Suprapubic skin (tissue), 4 donors: Measurements from ENCODE around the gene FEM1C. TPM values are rescaled to one million over a fixed set of nuclear protein-coding genes. Genes with fewer than 3 reads are reported as not detected.
A peak's percentile ranks its signal among the peaks of the same experiment; 100 is the strongest.

Source experiments
- DNase-seq, 2 donors: peaks; one replicate each; pipeline ENCODE4 v3.0.0-alpha.2; 2019; ENCODE audit warnings: low spot score in 2 of 2
- H3K27ac ChIP-seq: fragments of 200-600 bp; sonication (generic); one replicate; pipeline ENCODE4 v1.5.1; 2019
- H3K27me3 ChIP-seq: fragments of 200-600 bp; sonication (generic); one replicate; pipeline ENCODE4 v1.5.1; 2019
- H3K36me3 ChIP-seq: fragments of 200-600 bp; sonication (generic); one replicate; pipeline ENCODE4 v1.5.1; 2019
- H3K4me1 ChIP-seq: fragments of 200-600 bp; sonication (generic); one replicate; pipeline ENCODE4 v1.5.1; 2019
- H3K4me3 ChIP-seq: fragments of 200-600 bp; sonication (generic); one replicate; pipeline ENCODE4 v1.5.1; 2019; ENCODE audit warnings: mild to moderate bottlenecking
- H3K9me3 ChIP-seq: fragments of 200-600 bp; sonication (generic); one replicate; pipeline ENCODE4 v1.5.1; 2019
- EP300 ChIP-seq: sonication (generic); formaldehyde crosslinking; IDR thresholded peaks from one replicate; pipeline ENCODE4 v1.6.1; 2017; ENCODE audit warnings: antibody characterized with exemption
- POLR2A ChIP-seq, 2 donors: fragments of 450-650 bp; IDR thresholded peaks; one replicate each; pipeline ENCODE4 v1.6.1; 2017; ENCODE audit warnings: antibody characterized with exemption in 2 of 2, mild to moderate bottlenecking in 2 of 2, moderate library complexity in 2 of 2
- POLR2AphosphoS5 ChIP-seq, 3 donors: sonication (generic); formaldehyde crosslinking; IDR thresholded peaks; one replicate each; pipeline ENCODE4 v1.6.1; 2017; ENCODE audit warnings: antibody characterized with exemption in 3 of 3
- WGBS: methylation state at CpG from one replicate; pipeline ENCODE4 v1.1.5; 2018; 5-methylcytosine and 5-hydroxymethylcytosine counted together
- total RNA-seq, 4 donors: library from RNA; depleted of rRNA; stranded (reverse); fragments of >200 nt; gene quantifications; one replicate each; pipeline ENCODE4 v1.1.0, GENCODE V29; 2016
- TF ChIP-seq, protein P1 (sequence below), 2 donors: fragments of 200-600 bp in 1 of 2; fragments of 450-650 bp in 1 of 2; sonication (generic) in 1 of 2; IDR thresholded peaks; one replicate each; pipeline ENCODE4 v1.5.1; 2016 to 2019; ENCODE audit warnings: antibody characterized with exemption in 2 of 2, mild to moderate bottlenecking in 1 of 2, moderate library complexity in 1 of 2

Gene FEM1C
- total RNA-seq, 4 donors from 2014 or later, result 15.4 to 17.8 (median 16.5) TPM

DNA sequence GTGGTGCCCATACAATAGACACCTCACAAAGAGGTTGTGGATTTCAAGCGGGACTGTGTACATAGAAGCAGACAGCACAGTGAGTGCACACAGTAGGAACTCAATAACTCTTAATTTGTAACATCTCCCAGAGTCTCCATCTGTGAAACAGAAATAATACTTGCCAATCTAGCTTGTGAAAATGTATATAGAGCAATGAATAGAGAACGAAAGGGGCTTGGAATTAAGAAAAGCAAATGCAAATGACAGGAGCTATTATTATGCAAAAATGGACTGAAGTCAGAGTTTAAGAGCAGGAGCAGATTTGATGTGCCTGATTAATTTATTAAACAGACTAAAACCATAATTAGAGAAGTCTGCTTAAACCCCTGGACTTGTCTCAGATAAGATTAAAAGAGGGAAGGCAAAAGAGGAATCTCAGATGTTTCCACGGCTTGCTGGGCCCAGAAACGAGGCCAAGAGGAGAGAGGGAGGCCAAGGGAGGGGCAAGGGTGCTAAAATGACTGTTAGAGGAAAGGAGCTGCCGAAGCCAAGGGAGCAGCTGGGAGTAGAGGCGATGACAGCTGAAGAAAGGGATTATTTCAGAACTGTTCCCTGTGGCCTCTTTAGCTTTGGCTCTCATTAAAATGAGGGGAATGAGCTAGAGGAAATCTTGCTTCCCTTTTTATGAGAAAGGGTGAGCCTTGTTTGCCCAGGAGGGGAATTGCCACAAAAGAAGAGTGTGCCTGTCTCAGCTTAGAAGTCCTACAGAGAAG is 72.1 kb downstream of the FEM1C start:
- WGBS, result 25% methylated on average over 6 of the region's 6 CpGs
- no peak for DNase-seq
- Histone ChIP-seq H3K36me3 (no peaks in the 10 kb centered on the region), H3K4me3 (no peak overlapping the region), H3K27me3 (no peaks in the 10 kb centered on the region), H3K4me1 (peaks cover 17% of the 10 kb centered on the region), H3K9me3 (no peaks in the 10 kb centered on the region), H3K27ac (no peak overlapping the region)
- no peak for TF ChIP-seq POLR2AphosphoS5 (IDR thresholded peaks at IDR 0.05)

DNA sequence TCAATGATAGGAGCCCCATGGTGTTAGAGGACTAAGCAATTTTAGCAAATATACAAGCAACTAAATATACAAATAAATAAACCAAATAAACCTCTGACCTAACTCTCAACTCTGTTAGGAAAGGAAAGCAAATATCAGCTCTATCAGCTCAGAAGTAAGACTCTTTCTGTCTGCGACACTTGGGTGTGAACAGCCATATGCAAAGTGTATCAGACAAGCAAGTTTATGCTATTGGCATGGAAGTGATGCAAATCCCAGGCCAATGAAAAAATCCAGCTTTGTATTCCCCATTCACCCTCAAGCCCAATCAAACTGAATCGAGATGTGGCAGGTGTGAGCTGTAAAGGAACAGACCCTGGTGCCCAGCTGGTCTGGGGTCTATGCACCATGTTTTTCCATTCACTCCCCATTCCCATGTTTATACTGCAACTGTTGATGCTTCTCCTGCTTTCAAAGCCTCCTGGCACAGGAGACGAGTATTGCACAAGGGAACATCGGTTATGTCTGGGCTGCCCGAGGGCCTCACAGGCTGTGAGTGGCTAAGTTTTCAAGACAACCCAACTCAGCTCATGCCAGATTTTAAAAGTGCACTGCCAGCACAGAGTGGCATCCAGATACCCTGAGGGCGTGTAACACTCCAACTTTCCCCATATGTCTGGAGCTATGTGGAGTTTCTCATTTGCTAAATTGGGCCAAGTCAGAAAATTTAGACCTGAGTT is 73.1 kb downstream of the FEM1C start:
- DNase-seq, result peak in 1 of 2 donors; percentile 76
- Histone ChIP-seq H3K9me3 (no peaks in the 10 kb centered on the region), H3K4me1 (peaks cover 17% of the 10 kb centered on the region), H3K4me3 (no peak overlapping the region), H3K36me3 (no peaks in the 10 kb centered on the region), H3K27me3 (no peaks in the 10 kb centered on the region), H3K27ac (no peak overlapping the region)
- 41% methylated on average over 6 of the region's 6 CpGs for WGBS
- TF ChIP-seq POLR2AphosphoS5 (IDR thresholded peaks at IDR 0.05), result peak in 1 of 3 donors; percentile 34
- TF ChIP-seq, protein P1, sequence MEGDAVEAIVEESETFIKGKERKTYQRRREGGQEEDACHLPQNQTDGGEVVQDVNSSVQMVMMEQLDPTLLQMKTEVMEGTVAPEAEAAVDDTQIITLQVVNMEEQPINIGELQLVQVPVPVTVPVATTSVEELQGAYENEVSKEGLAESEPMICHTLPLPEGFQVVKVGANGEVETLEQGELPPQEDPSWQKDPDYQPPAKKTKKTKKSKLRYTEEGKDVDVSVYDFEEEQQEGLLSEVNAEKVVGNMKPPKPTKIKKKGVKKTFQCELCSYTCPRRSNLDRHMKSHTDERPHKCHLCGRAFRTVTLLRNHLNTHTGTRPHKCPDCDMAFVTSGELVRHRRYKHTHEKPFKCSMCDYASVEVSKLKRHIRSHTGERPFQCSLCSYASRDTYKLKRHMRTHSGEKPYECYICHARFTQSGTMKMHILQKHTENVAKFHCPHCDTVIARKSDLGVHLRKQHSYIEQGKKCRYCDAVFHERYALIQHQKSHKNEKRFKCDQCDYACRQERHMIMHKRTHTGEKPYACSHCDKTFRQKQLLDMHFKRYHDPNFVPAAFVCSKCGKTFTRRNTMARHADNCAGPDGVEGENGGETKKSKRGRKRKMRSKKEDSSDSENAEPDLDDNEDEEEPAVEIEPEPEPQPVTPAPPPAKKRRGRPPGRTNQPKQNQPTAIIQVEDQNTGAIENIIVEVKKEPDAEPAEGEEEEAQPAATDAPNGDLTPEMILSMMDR (IDR thresholded peaks at IDR 0.05), result no peak

DNA sequence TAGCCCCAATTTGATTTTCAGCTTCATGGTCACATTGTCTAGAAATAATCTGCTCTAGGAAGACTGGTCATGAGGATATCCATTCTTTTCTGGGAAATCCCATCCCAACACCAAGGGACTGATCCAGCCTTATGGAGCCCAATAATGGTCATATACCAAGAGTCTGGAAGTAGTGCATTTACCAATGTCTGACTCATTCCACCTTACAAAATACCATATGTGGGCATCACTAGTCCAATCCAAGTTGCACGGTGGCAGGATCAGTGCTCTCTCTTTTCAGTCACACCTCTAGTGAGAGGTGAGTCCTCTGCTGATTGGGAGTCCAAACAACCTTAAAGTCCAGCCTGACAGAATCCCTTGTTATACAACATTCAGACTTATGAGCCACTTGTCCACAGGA is 73.7 kb downstream of the FEM1C start:
- Histone ChIP-seq H3K27ac (no peak overlapping the region), H3K27me3 (no peaks in the 10 kb centered on the region), H3K4me1 (peaks cover 17% of the 10 kb centered on the region), H3K4me3 (no peak overlapping the region), H3K36me3 (no peaks in the 10 kb centered on the region), H3K9me3 (no peaks in the 10 kb centered on the region)
- TF ChIP-seq, protein P1 (IDR thresholded peaks at IDR 0.05), result no peak
- TF ChIP-seq POLR2AphosphoS5 (IDR thresholded peaks at IDR 0.05), result no peak
- no peak for TF ChIP-seq EP300
- TF ChIP-seq POLR2A (IDR thresholded peaks at IDR 0.05), result no peak
- WGBS, result 67% methylated on average over 1 of the region's 1 CpG
- no peak for DNase-seq

Other genes with a start within 250 kb of the FEM1C start
- 10 to 100 TPM in 1 of 4 donors, 1 to 10 TPM in 3; 4.8 to 11.6 (median 6.8) TPM for gene CCDC112, start 248.1 kb downstream of the FEM1C start, total RNA-seq
- under 1 TPM in 2 of 4 donors, not detected in 2; 0.25 to 0.48 TPM for gene TICAM2, start 57.7 kb upstream of the FEM1C start, total RNA-seq
- gene TMED7, start 81.3 kb upstream of the FEM1C start, total RNA-seq, result 10 to 100 TPM; 57.7 to 83.4 (median 71.7) TPM